GM19463 (cell line): Measurements from ENCODE around the gene MC1R.

Experiments used
- ATAC-seq: cut with Tn5 transposase; IDR thresholded peaks from one replicate; pipeline ENCODE4 v1.9.1; 2021; ENCODE audit warnings: mild to moderate bottlenecking, moderate library complexity; ENCODE audit not compliant: unreplicated experiment

The MC1R gene

GRCh38 chr16:89895482-89896250 is 23.0 kb upstream of the MC1R start:
- ATAC-seq, result no peak

GRCh38 chr16:89897204-89897603 is 21.5 kb upstream of the MC1R start:
- no peak for ATAC-seq

- ATAC-seq, result no peak
Observed at GRCh38 chr16:89898201-89898967, 20.3 kb upstream of the MC1R start.

GRCh38 chr16:89899879-89900481 is 18.7 kb upstream of the MC1R start:
- ATAC-seq, result no peak

GRCh38 chr16:89900885-89901284 is 17.8 kb upstream of the MC1R start:
- ATAC-seq, result no peak

- ATAC-seq, result no peak
Observed at GRCh38 chr16:89902980-89903379, 15.7 kb upstream of the MC1R start.

GRCh38 chr16:89903908-89904515 is 14.7 kb upstream of the MC1R start:
- no peak for ATAC-seq

GRCh38 chr16:89904606-89905510 is 13.8 kb upstream of the MC1R start:
- ATAC-seq, result no peak

- no peak for ATAC-seq
Observed at GRCh38 chr16:89905511-89906139, 13.0 kb upstream of the MC1R start.

GRCh38 chr16:89906140-89907025 is 12.3 kb upstream of the MC1R start:
- ATAC-seq, result no peak

- no peak for ATAC-seq
Observed at GRCh38 chr16:89907055-89907814, 11.4 kb upstream of the MC1R start.

GRCh38 chr16:89908236-89908635 is 10.4 kb upstream of the MC1R start:
- no peak for ATAC-seq

GRCh38 chr16:89909777-89910716 is 8.6 kb upstream of the MC1R start:
- no peak for ATAC-seq

GRCh38 chr16:89910717-89911354 is 7.8 kb upstream of the MC1R start:
- no peak for ATAC-seq

- no peak for ATAC-seq
Observed at GRCh38 chr16:89911375-89911774, 7.3 kb upstream of the MC1R start.

GRCh38 chr16:89912143-89912542 is 6.5 kb upstream of the MC1R start:
- ATAC-seq, result no peak

GRCh38 chr16:89912627-89913026 is 6.0 kb upstream of the MC1R start:
- ATAC-seq, result no peak
